HepG2 (cell line): Measurements from ENCODE around the gene SEPTIN10. TPM values are rescaled to one million over a fixed set of nuclear protein-coding genes. Genes with fewer than 3 reads are reported as not detected.
A peak's percentile ranks its signal among the peaks of the same experiment; 100 is the strongest.

ENCODE experiments used
- CHD2 ChIP-seq: IDR thresholded peaks from 2 replicates; pipeline ENCODE4 v1.6.1; 2011; ENCODE audit warnings: low read depth, low read length, improper control_type of control experiment
- EHMT2 ChIP-seq: fragments of 200-600 bp; sonication (generic); IDR thresholded peaks from 2 replicates; pipeline ENCODE4 v1.7.0; 2017; ENCODE audit warnings: antibody characterized with exemption, low read depth, low read length, borderline replicate concordance
- FOSL2 ChIP-seq: sonication (generic); formaldehyde crosslinking; IDR thresholded peaks from 2 replicates; pipeline ENCODE4 v1.4.0; 2020; ENCODE audit warnings: missing genetic modification reagents
- FOXA3 ChIP-seq: IDR thresholded peaks from 2 replicates; pipeline ENCODE4 v1.6.1; 2016; ENCODE audit warnings: missing genetic modification reagents, missing compliant biosample characterization
- HNRNPK ChIP-seq: fragments of 200-400 bp; formaldehyde crosslinking; IDR thresholded peaks from 2 replicates; pipeline ENCODE4 v1.6.1; 2018; ENCODE audit warnings: low read length, low read depth, moderate library complexity, mild to moderate bottlenecking; ENCODE audit not compliant: poor library complexity, severe bottlenecking
- MED8 ChIP-seq: sonication (generic); formaldehyde crosslinking; IDR thresholded peaks from 2 replicates; pipeline ENCODE4 v1.8.1; 2023; ENCODE audit warnings: mild to moderate bottlenecking, missing genetic modification reagents; ENCODE audit not compliant: insufficient replicate concordance
- NCOR1 ChIP-seq: fragments of 200-600 bp; sonication (generic); IDR thresholded peaks from 2 replicates; pipeline ENCODE4 v1.7.0; 2017; ENCODE audit warnings: antibody characterized with exemption, low read length, borderline replicate concordance
- NFYB ChIP-seq: sonication (generic); formaldehyde crosslinking; IDR thresholded peaks from 2 replicates; pipeline ENCODE4 v1.4.0; 2020; ENCODE audit warnings: missing genetic modification reagents
- NFYC ChIP-seq: IDR thresholded peaks from 2 replicates; pipeline ENCODE4 v1.6.1; 2016; ENCODE audit warnings: missing genetic modification reagents, missing compliant biosample characterization
- SETDB1 ChIP-seq: sonication (generic); formaldehyde crosslinking; IDR thresholded peaks from 2 replicates; pipeline ENCODE4 v1.5.1; 2020; ENCODE audit warnings: missing genetic modification reagents, mild to moderate bottlenecking, borderline replicate concordance
- SKI ChIP-seq: fragments of 450-650 bp; IDR thresholded peaks from one replicate; pipeline ENCODE4 v1.6.1; 2018; ENCODE audit warnings: mild to moderate bottlenecking; ENCODE audit not compliant: partially characterized antibody
- SRF ChIP-seq: IDR thresholded peaks from 2 replicates; pipeline ENCODE4 v1.6.1; 2011; ENCODE audit warnings: mild to moderate bottlenecking, low read depth, low read length, moderate library complexity
- TAF1 ChIP-seq: sonication (generic); formaldehyde crosslinking; IDR thresholded peaks from 2 replicates; pipeline ENCODE4 v1.4.0; 2020; ENCODE audit warnings: missing genetic modification reagents
- ZFY ChIP-seq: sonication (generic); formaldehyde crosslinking; IDR thresholded peaks from 2 replicates; pipeline ENCODE4 v1.4.0; 2020; ENCODE audit warnings: missing genetic modification reagents
- ZNF20 ChIP-seq: sonication (generic); formaldehyde crosslinking; IDR thresholded peaks from 2 replicates; pipeline ENCODE4 v1.4.0; 2020; ENCODE audit warnings: mild to moderate bottlenecking, moderate library complexity, missing genetic modification reagents
- ZNF251 ChIP-seq: sonication (generic); formaldehyde crosslinking; IDR thresholded peaks from 2 replicates; pipeline ENCODE4 v1.9.0; 2021; ENCODE audit warnings: mild to moderate bottlenecking, missing genetic modification reagents
- ZNF430 ChIP-seq: sonication (generic); formaldehyde crosslinking; IDR thresholded peaks from 2 replicates; pipeline ENCODE4 v1.9.0; 2021; ENCODE audit warnings: mild to moderate bottlenecking, missing genetic modification reagents
- ZNF776 ChIP-seq: sonication (generic); formaldehyde crosslinking; IDR thresholded peaks from 2 replicates; pipeline ENCODE4 v1.4.0; 2020; ENCODE audit warnings: mild to moderate bottlenecking, missing genetic modification reagents
- polyA plus RNA-seq, 8 experiments: library from polyadenylated mRNA; depleted of rRNA in 3 of 8; stranded (reverse) in 7 of 8; unstranded in 1 of 8; fragments of >200 nt; fragmentation: Illumina TruSeq in 4 of 8; extraction: Trizol in 4 of 8; gene quantifications; 2 replicates each; pipeline versions ENCODE4 v1.2.1 to v1.2.3, GENCODE V29; 2011 to 2016; ENCODE audit warnings: low read depth in 4 of 8, missing spikeins in 1 of 8, mixed read lengths in 1 of 8; ENCODE audit not compliant: insufficient read depth in 1 of 8
- total RNA-seq, 5 experiments: library from RNA; depleted of rRNA; stranded (reverse); fragments of >200 nt; fragmentation: Illumina TruSeq; extraction: Trizol; gene quantifications; 2 replicates each; pipeline ENCODE4 v1.2.3, GENCODE V29; 2016; ENCODE audit warnings: low read depth in 1 of 5
- TF ChIP-seq, protein P1 (sequence below): fragments of 450-650 bp; IDR thresholded peaks from 2 replicates; pipeline ENCODE4 v1.6.1; 2016
- TF ChIP-seq, protein P2 (sequence below): IDR thresholded peaks from 2 replicates; pipeline ENCODE4 v1.6.1; 2016; ENCODE audit warnings: missing genetic modification reagents, missing compliant biosample characterization
- TF ChIP-seq, protein P3 (sequence below): sonication (generic); formaldehyde crosslinking; IDR thresholded peaks from 2 replicates; pipeline ENCODE4 v1.4.0; 2020; ENCODE audit warnings: low read depth, mild to moderate bottlenecking, missing genetic modification reagents
- TF ChIP-seq, protein P4 (sequence below): sonication (generic); formaldehyde crosslinking; IDR thresholded peaks from 2 replicates; pipeline ENCODE4 v1.4.0; 2020; ENCODE audit warnings: low read depth, missing genetic modification reagents

Gene SEPTIN10
- total and polyA plus RNA-seq, 2 of the 13 experiments (the other 11 are each of a cell fraction or from before 2014, with no cell fraction given): 45.8 to 67.5 TPM

DNA sequence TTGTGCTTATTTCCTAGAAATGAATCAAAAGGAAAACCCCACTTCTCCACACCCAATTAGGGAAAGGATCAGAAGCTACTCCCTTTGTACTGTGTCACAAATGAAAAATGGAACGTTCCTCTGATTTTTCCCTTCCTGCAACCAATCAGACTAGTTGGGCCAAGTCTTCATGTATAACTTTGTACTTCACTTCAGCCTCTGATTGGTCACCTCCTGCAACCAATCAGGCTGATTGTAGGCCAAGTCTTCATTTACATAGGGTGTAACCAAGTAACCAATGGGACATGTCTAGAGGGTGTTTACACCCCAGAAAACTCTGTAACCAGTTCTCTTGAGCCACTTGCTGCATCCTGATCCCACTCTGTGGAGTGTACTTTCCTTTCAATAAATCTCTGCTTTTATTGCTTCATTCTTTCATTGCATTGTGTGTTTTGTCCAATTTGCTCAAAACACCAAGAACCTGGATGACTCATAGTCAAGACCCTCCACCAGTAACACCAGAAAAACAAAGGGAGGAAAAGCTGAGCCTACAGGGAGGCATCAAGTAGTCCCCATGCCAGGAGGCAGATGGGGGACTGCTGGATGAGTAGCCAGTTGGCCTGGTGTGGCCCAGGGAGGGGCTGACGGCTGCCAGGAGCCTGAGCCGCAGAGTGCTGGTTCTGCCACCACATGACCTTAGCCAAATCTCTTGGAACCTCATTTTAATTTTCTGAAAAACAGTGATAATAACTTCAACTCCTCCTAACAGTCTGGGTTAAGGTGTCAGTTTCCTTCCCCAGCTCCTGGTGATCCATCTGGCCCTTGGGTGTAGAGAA is 46.5 kb upstream of the SEPTIN10 start (continued):
- TF ChIP-seq FOXA3 (peak; percentile 41; the same call in 1 of the 2 replicates), TAF1 (CRISPR knock-in tag) (no peak), FOSL2 (CRISPR knock-in tag) (peak; percentile 34; the same call in 1 of the 2 replicates), NCOR1 (no peak), ZFY (CRISPR knock-in tag) (0 out of 2 replicates have a peak, but pooled peaks have one; percentile 1), ZNF776 (CRISPR knock-in tag) (no peak), SETDB1 (CRISPR knock-in tag) (no peak), NFYC (CRISPR knock-in tag) (peak; percentile 71), NFYB (peak; percentile 61), ZNF20 (0 out of 2 replicates have a peak, but pooled peaks have one; percentile 45), HNRNPK (no peak), CHD2 (no peak), SKI (no peak), ZNF430 (CRISPR knock-in tag) (no peak), ZNF251 (CRISPR knock-in tag) (no peak), EHMT2 (peak; percentile 31; the same call in 1 of the 2 replicates), MED8 (CRISPR knock-in tag) (no peak), SRF (no peak)
- TF ChIP-seq, protein P1, sequence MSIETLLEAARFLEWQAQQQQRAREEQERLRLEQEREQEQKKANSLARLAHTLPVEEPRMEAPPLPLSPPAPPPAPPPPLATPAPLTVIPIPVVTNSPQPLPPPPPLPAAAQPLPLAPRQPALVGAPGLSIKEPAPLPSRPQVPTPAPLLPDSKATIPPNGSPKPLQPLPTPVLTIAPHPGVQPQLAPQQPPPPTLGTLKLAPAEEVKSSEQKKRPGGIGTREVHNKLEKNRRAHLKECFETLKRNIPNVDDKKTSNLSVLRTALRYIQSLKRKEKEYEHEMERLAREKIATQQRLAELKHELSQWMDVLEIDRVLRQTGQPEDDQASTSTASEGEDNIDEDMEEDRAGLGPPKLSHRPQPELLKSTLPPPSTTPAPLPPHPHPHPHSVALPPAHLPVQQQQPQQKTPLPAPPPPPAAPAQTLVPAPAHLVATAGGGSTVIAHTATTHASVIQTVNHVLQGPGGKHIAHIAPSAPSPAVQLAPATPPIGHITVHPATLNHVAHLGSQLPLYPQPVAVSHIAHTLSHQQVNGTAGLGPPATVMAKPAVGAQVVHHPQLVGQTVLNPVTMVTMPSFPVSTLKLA: no peak
- TF ChIP-seq, protein P2, sequence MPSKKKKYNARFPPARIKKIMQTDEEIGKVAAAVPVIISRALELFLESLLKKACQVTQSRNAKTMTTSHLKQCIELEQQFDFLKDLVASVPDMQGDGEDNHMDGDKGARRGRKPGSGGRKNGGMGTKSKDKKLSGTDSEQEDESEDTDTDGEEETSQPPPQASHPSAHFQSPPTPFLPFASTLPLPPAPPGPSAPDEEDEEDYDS: peak; percentile 65
- TF ChIP-seq, protein P3, sequence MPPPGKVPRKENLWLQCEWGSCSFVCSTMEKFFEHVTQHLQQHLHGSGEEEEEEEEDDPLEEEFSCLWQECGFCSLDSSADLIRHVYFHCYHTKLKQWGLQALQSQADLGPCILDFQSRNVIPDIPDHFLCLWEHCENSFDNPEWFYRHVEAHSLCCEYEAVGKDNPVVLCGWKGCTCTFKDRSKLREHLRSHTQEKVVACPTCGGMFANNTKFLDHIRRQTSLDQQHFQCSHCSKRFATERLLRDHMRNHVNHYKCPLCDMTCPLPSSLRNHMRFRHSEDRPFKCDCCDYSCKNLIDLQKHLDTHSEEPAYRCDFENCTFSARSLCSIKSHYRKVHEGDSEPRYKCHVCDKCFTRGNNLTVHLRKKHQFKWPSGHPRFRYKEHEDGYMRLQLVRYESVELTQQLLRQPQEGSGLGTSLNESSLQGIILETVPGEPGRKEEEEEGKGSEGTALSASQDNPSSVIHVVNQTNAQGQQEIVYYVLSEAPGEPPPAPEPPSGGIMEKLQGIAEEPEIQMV (CRISPR knock-in tag): no peak
- TF ChIP-seq, protein P4, sequence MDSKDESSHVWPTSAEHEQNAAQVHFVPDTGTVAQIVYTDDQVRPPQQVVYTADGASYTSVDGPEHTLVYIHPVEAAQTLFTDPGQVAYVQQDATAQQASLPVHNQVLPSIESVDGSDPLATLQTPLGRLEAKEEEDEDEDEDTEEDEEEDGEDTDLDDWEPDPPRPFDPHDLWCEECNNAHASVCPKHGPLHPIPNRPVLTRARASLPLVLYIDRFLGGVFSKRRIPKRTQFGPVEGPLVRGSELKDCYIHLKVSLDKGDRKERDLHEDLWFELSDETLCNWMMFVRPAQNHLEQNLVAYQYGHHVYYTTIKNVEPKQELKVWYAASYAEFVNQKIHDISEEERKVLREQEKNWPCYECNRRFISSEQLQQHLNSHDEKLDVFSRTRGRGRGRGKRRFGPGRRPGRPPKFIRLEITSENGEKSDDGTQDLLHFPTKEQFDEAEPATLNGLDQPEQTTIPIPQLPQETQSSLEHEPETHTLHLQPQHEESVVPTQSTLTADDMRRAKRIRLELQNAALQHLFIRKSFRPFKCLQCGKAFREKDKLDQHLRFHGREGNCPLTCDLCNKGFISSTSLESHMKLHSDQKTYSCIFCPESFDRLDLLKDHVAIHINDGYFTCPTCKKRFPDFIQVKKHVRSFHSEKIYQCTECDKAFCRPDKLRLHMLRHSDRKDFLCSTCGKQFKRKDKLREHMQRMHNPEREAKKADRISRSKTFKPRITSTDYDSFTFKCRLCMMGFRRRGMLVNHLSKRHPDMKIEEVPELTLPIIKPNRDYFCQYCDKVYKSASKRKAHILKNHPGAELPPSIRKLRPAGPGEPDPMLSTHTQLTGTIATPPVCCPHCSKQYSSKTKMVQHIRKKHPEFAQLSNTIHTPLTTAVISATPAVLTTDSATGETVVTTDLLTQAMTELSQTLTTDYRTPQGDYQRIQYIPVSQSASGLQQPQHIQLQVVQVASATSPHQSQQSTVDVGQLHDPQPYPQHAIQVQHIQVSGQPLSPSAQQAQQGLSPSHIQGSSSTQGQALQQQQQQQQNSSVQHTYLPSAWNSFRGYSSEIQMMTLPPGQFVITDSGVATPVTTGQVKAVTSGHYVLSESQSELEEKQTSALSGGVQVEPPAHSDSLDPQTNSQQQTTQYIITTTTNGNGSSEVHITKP (CRISPR knock-in tag): peak; percentile 89
